Large intestine (tissue), 3 donors: ENCODE results near the gene THAP10. TPM values are rescaled to one million over a fixed set of nuclear protein-coding genes. Genes with fewer than 3 reads are reported as not detected.
A peak's percentile ranks its signal among the peaks of the same experiment; 100 is the strongest.
"Not testable (repeated sequence)": the region's sequence is repeated elsewhere in the genome, so short reads cannot be mapped to it uniquely, and the experiment has no call there.

Source experiments
- DNase-seq, 2 donors: peaks; one replicate each; pipeline versions ENCODE4 v3.0.0 to v3.0.0-alpha.2; 2013
- H3K27ac ChIP-seq: one replicate; pipeline ENCODE4 v1.5.1; 2013; ENCODE audit warnings: low read length
- H3K27me3 ChIP-seq: 2 replicates; pipeline ENCODE4 v1.6.1; 2013; ENCODE audit warnings: low read length; ENCODE audit not compliant: control insufficient read depth, insufficient read depth
- H3K36me3 ChIP-seq: 2 replicates; pipeline ENCODE4 v1.6.1; 2013; ENCODE audit warnings: low read length; ENCODE audit not compliant: control insufficient read depth, insufficient read depth
- H3K4me1 ChIP-seq: one replicate; pipeline ENCODE4 v1.6.1; 2013; ENCODE audit warnings: low read length; ENCODE audit not compliant: control insufficient read depth, insufficient read depth
- H3K4me3 ChIP-seq: one replicate; pipeline ENCODE4 v1.5.1; 2013; ENCODE audit warnings: low read length
- H3K9me3 ChIP-seq: one replicate; pipeline ENCODE4 v1.6.1; 2013; ENCODE audit warnings: mild to moderate bottlenecking, low read depth, low read length, moderate library complexity; ENCODE audit not compliant: control insufficient read depth
- WGBS: methylation state at CpG from one replicate; pipeline ENCODE4 v1.1.5; 2013; ENCODE audit warnings: low lambda C conversion rate; ENCODE audit not compliant: insufficient coverage; 5-methylcytosine and 5-hydroxymethylcytosine counted together
- polyA plus RNA-seq: library from polyadenylated mRNA; unstranded; fragments of 120-200 nt; gene quantifications from one replicate; pipeline ENCODE4 v1.2.1, GENCODE V29; 2013

Gene THAP10
- polyA plus RNA-seq, 1 donor, result 2.6 TPM

GRCh38 chr15:70880781-70881180, 11.5 kb downstream of the THAP10 start:
- Histone ChIP-seq H3K27me3 (no peaks in the 10 kb centered on the region), H3K27ac (no peak overlapping the region), H3K4me3 (no peak overlapping the region), H3K4me1 (no peaks in the 10 kb centered on the region), H3K36me3 (no peaks in the 10 kb centered on the region), H3K9me3 (no peaks in the 10 kb centered on the region)
- WGBS, result no CpG with 5 or more reads among the region's 2 CpGs
- DNase-seq, result no peak

GRCh38 chr15:70879401-70879800, 12.8 kb downstream of the THAP10 start:
- WGBS, result no CpG with 5 or more reads among the region's 2 CpGs

GRCh38 chr15:70876683-70877082, 15.6 kb downstream of the THAP10 start:
- no peak overlapping the region for H3K27ac ChIP-seq
- H3K27me3 ChIP-seq, result no peaks in the 10 kb centered on the region
- H3K9me3 ChIP-seq, result peaks cover 4% of the 10 kb centered on the region
- no peaks in the 10 kb centered on the region for H3K36me3 ChIP-seq
- H3K4me3 ChIP-seq, result no peak overlapping the region
- WGBS, result 60% methylated on average over 1 of the region's 2 CpGs
- no peaks in the 10 kb centered on the region for H3K4me1 ChIP-seq
- DNase-seq, result no peak

More at GRCh38 chr15:70879401-70879800, 12.8 kb downstream of the THAP10 start:
- Histone ChIP-seq H3K4me3 (no peak overlapping the region), H3K36me3 (no peaks in the 10 kb centered on the region), H3K4me1 (no peaks in the 10 kb centered on the region), H3K27me3 (no peaks in the 10 kb centered on the region), H3K9me3 (no peaks in the 10 kb centered on the region), H3K27ac (no peak overlapping the region)
- no peak for DNase-seq

- Histone ChIP-seq H3K36me3 (no peaks in the 10 kb centered on the region), H3K9me3 (peaks cover 7% of the 10 kb centered on the region), H3K27me3 (no peaks in the 10 kb centered on the region), H3K27ac (no peak overlapping the region), H3K4me1 (no peaks in the 10 kb centered on the region), H3K4me3 (no peak overlapping the region)
- no peak for DNase-seq
- 86% methylated on average over 2 of the region's 3 CpGs for WGBS
Measured at GRCh38 chr15:70876011-70876410, 16.2 kb downstream of the THAP10 start.

- Histone ChIP-seq H3K9me3 (peaks cover 7% of the 10 kb centered on the region), H3K4me1 (no peaks in the 10 kb centered on the region), H3K4me3 (no peak overlapping the region), H3K27ac (no peak overlapping the region), H3K36me3 (no peaks in the 10 kb centered on the region), H3K27me3 (no peaks in the 10 kb centered on the region)
- WGBS, result 100% methylated on average over 1 of the region's 7 CpGs
- DNase-seq, result no peak
Measured at GRCh38 chr15:70875001-70875782, 17.0 kb downstream of the THAP10 start.

GRCh38 chr15:70873232-70874054, 18.8 kb downstream of the THAP10 start:
- H3K4me3 ChIP-seq, result no peak overlapping the region
- no peaks in the 10 kb centered on the region for H3K4me1 ChIP-seq
- WGBS, result no CpG with 5 or more reads among the region's 2 CpGs
- H3K27me3 ChIP-seq, result no peaks in the 10 kb centered on the region
- DNase-seq, result no peak
- no peaks in the 10 kb centered on the region for H3K36me3 ChIP-seq
- H3K9me3 ChIP-seq, result peaks cover 7% of the 10 kb centered on the region
- no peak overlapping the region for H3K27ac ChIP-seq

- H3K4me3 ChIP-seq, H3K27ac ChIP-seq, H3K9me3 ChIP-seq, H3K4me1 ChIP-seq, H3K36me3 ChIP-seq, DNase-seq, H3K27me3 ChIP-seq: not testable (repeated sequence)
- WGBS, result no CpG with 5 or more reads among the region's 34 CpGs
Measured at GRCh38 chr15:70871490-70871889, 20.7 kb downstream of the THAP10 start.

- H3K36me3 ChIP-seq, result no peaks in the 10 kb centered on the region
- H3K27ac ChIP-seq, result no peak overlapping the region
- no peaks in the 10 kb centered on the region for H3K27me3 ChIP-seq
- DNase-seq, result peak in 1 of 2 donors; percentile 20
- peaks cover 7% of the 10 kb centered on the region for H3K9me3 ChIP-seq
- H3K4me3 ChIP-seq, result no peak overlapping the region
- no peaks in the 10 kb centered on the region for H3K4me1 ChIP-seq
Measured at GRCh38 chr15:70870051-70870450, 22.2 kb downstream of the THAP10 start.

- DNase-seq, result no peak
- no peak overlapping the region for H3K4me3 ChIP-seq
- H3K27ac ChIP-seq, result no peak overlapping the region
- no peaks in the 10 kb centered on the region for H3K4me1 ChIP-seq
- H3K9me3 ChIP-seq, result peaks cover 7% of the 10 kb centered on the region
- no peaks in the 10 kb centered on the region for H3K27me3 ChIP-seq
- WGBS, result no CpG with 5 or more reads among the region's 3 CpGs
- H3K36me3 ChIP-seq, result no peaks in the 10 kb centered on the region
Measured at GRCh38 chr15:70869346-70869745, 22.9 kb downstream of the THAP10 start.

GRCh38 chr15:70867911-70868467, 24.2 kb downstream of the THAP10 start:
- peak in 1 of 2 donors; percentile 16 for DNase-seq
- no peak overlapping the region for H3K4me3 ChIP-seq

More at GRCh38 chr15:70867911-70868467, 24.2 kb downstream of the THAP10 start:
- Histone ChIP-seq H3K27me3 (peaks cover 2% of the 10 kb centered on the region), H3K36me3 (no peaks in the 10 kb centered on the region), H3K27ac (no peak overlapping the region), H3K4me1 (no peaks in the 10 kb centered on the region), H3K9me3 (peaks cover 7% of the 10 kb centered on the region)
- WGBS, result no CpG with 5 or more reads among the region's 6 CpGs
